K562 (cell line): ENCODE measurements around the gene CREG1. TPM values are rescaled to one million over a fixed set of nuclear protein-coding genes. Genes with fewer than 3 reads are reported as not detected.

ENCODE experiments used
- ATAC-seq: fragments of 200-7000 bp; cut with Tn5 transposase; 3 replicates; pipeline ENCODE4 v1.9.1; 2020; ENCODE audit warnings: moderate library complexity
- BruUV-seq: library from RNA; stranded (reverse); fragments of 400-500 nt; replicated peaks from 2 replicates; lab custom pipeline; 2021; lab: Mats Ljungman, UMichigan
- CTCF ChIA-PET: fragments of 300-600 bp; formaldehyde crosslinking; extraction: SDS; loops from one replicate; lab custom pipeline; 2021; ENCODE audit warnings: low intra/inter-chr PET ratio; lab: Yijun Ruan, JAX
- POLR2A ChIA-PET: fragments of 300-600, 350-650 bp; sonication (Branson Sonifier 250); formaldehyde crosslinking; extraction: SDS; loops from one replicate; lab custom pipeline; 2021; ENCODE audit warnings: antibody characterized with exemption, inconsistent platforms; lab: Yijun Ruan, JAX
- DNase-seq, 4 experiments: peaks; one replicate each; pipeline versions ENCODE4 v3.0.0 to v3.0.0-alpha.2; 2011 to 2018; ENCODE audit warnings: low spot score in 3 of 4, mixed read lengths in 3 of 4; ENCODE audit errors: extremely low read depth in 1 of 4
- FAIRE-seq: peaks from 2 replicates; lab custom pipeline; 2011; peaks lifted over from hg19 to GRCh38; lab: Jason Lieb, UNC
- H2AFZ ChIP-seq: 2 replicates; pipeline ENCODE4 v1.6.0; 2011; ENCODE audit warnings: low read depth, low read length, control low read depth, inconsistent platforms
- H3K27ac ChIP-seq: fragments of 200-600 bp; 3 replicates; pipeline ENCODE4 v1.8.0; 2011; ENCODE audit warnings: low read depth, mild to moderate bottlenecking, control low read depth, inconsistent platforms, low read length, moderate library complexity, mixed read lengths; ENCODE audit errors: extremely low read depth
- H3K27me3 ChIP-seq, 2 experiments: fragments of 300-600 bp in 1 of 2; 2 replicates in 1 of 2; 3 replicates in 1 of 2; pipeline versions ENCODE4 v1.6.0 to v1.8.0; 2011; ENCODE audit warnings: inconsistent platforms in 2 of 2, low read length in 2 of 2, mild to moderate bottlenecking in 1 of 2, mixed read lengths in 1 of 2, moderate library complexity in 1 of 2; ENCODE audit not compliant: control insufficient read depth in 2 of 2, insufficient read depth in 2 of 2
- H3K36me3 ChIP-seq: fragments of 300-600 bp; 3 replicates; pipeline ENCODE4 v1.8.0; 2011; ENCODE audit warnings: mild to moderate bottlenecking, low read length, inconsistent platforms; ENCODE audit not compliant: control insufficient read depth, insufficient read depth
- H3K4me1 ChIP-seq, 2 experiments: fragments of 200-600 bp in 1 of 2; replicated peaks in 1 of 2; 2 replicates in 1 of 2; 3 replicates in 1 of 2; pipeline versions ENCODE4 v1.5.1 to v1.8.0; 2011; ENCODE audit warnings: inconsistent platforms in 2 of 2, low read length in 2 of 2, mild to moderate bottlenecking in 1 of 2, mixed read lengths in 1 of 2, moderate library complexity in 1 of 2; ENCODE audit not compliant: control insufficient read depth in 2 of 2, insufficient read depth in 2 of 2
- H3K4me2 ChIP-seq: 2 replicates; pipeline ENCODE4 v1.6.1; 2011; ENCODE audit warnings: low read length, control low read depth, inconsistent platforms, mixed read lengths; ENCODE audit not compliant: insufficient read depth
- H3K4me3 ChIP-seq: fragments of 200-600 bp; sonication (generic), shearing (Covaris generic); 2 replicates; pipeline ENCODE4 v1.5.1; 2016; ENCODE audit warnings: control low read depth, inconsistent platforms
- H3K79me2 ChIP-seq: fragments of 200-600 bp; 3 replicates; pipeline ENCODE4 v1.8.0; 2011; ENCODE audit warnings: low read length, inconsistent platforms; ENCODE audit not compliant: control insufficient read depth, insufficient read depth
- H3K9ac ChIP-seq, 2 experiments: 2 replicates each; pipeline versions ENCODE4 v1.6.0 to v1.6.1; 2011; ENCODE audit warnings: low read depth in 2 of 2, low read length in 2 of 2, control low read depth in 1 of 2, inconsistent platforms in 1 of 2, mild to moderate bottlenecking in 1 of 2, mixed read lengths in 1 of 2; ENCODE audit not compliant: insufficient read depth in 1 of 2
- H3K9me1 ChIP-seq: one replicate; pipeline ENCODE4 v1.6.0; 2011; ENCODE audit warnings: inconsistent platforms, mild to moderate bottlenecking, low read length, moderate library complexity; ENCODE audit not compliant: control insufficient read depth, insufficient read depth
- H3K9me3 ChIP-seq: replicated peaks from 2 replicates; pipeline ENCODE4 v1.5.1; 2011; ENCODE audit warnings: low read depth, low read length, inconsistent platforms; ENCODE audit not compliant: control insufficient read depth, insufficient read depth
- H4K20me1 ChIP-seq: replicated peaks from 2 replicates; pipeline ENCODE4 v1.6.1; 2011; ENCODE audit warnings: low read length, inconsistent platforms, mixed read lengths; ENCODE audit not compliant: control insufficient read depth, insufficient read depth
- CEBPB ChIP-seq: fragments of 450-650 bp; IDR thresholded peaks from 2 replicates; pipeline ENCODE4 v1.6.1; 2016; ENCODE audit warnings: missing genetic modification characterization, missing compliant biosample characterization
- CTCF ChIP-seq, 3 experiments: IDR thresholded peaks in 2 of 3; conservative IDR thresholded peaks in 1 of 3; 2 replicates each; pipeline ENCODE4 v1.5.1; 2011 to 2012; ENCODE audit warnings: low read length in 3 of 3, mild to moderate bottlenecking in 3 of 3, control low read depth in 2 of 3, improper control_type of control experiment in 1 of 3, inconsistent platforms in 1 of 3, low read depth in 1 of 3, mixed read lengths in 1 of 3, moderate library complexity in 1 of 3; ENCODE audit not compliant: insufficient read depth in 2 of 3
- HDAC6 ChIP-seq: IDR thresholded peaks from 2 replicates; pipeline ENCODE4 v1.6.1; 2012; ENCODE audit warnings: low read depth, mild to moderate bottlenecking, control low read depth, inconsistent platforms, low read length, moderate library complexity
- JUND ChIP-seq, 2 experiments: IDR thresholded peaks; 2 replicates in 1 of 2; 3 replicates in 1 of 2; pipeline ENCODE4 v1.6.1; 2011; ENCODE audit warnings: borderline replicate concordance in 2 of 2, low read depth in 2 of 2, low read length in 2 of 2, improper control_type of control experiment in 1 of 2, missing biosample characterization in 1 of 2, missing genetic modification characterization in 1 of 2, missing genetic modification reagents in 1 of 2
- L3MBTL2 ChIP-seq: fragments of 450-650 bp; IDR thresholded peaks from 2 replicates; pipeline ENCODE4 v1.6.1; 2016; ENCODE audit warnings: mild to moderate bottlenecking, moderate library complexity
- ZNF263 ChIP-seq: sonication (generic); formaldehyde crosslinking; IDR thresholded peaks from 2 replicates; pipeline ENCODE4 v1.8.0; 2022; ENCODE audit warnings: mild to moderate bottlenecking, missing genetic modification reagents, borderline replicate concordance
- ZNF551 ChIP-seq: fragments of 250-450 bp; sonication (Bioruptor Pico); IDR thresholded peaks from 2 replicates; pipeline ENCODE4 v1.5.0; 2021; ENCODE audit warnings: mild to moderate bottlenecking, moderate library complexity
- WGBS: fragments of 100-300 bp; shearing (Covaris generic); methylation state at CpG from one replicate; pipeline ENCODE4 v1.1.6; 2016; ENCODE audit warnings: low coverage, mixed read lengths; ENCODE audit not compliant: insufficient coverage; ENCODE audit errors: missing lambda C conversion rate; 5-methylcytosine and 5-hydroxymethylcytosine counted together
- in situ Hi-C: fragments of 300-500 bp; cut with MboI; formaldehyde crosslinking; loops from 4 replicates; pipeline ENCODE4 v1.15.0; 2018; ENCODE audit warnings: inconsistent platforms, mixed read lengths
- intact Hi-C: fragments of 100-400 bp; cut with micrococcal nuclease; formaldehyde crosslinking; loops from 2 replicates; pipeline ENCODE4 v1.14.2; 2022
- polyA plus RNA-seq, 8 experiments: library from polyadenylated mRNA; depleted of rRNA in 4 of 8; stranded (reverse) in 5 of 8; unstranded in 3 of 8; fragments of >200 nt; fragmentation: Nextera tagmentation in 2 of 8; fragmentation: Illumina TruSeq in 1 of 8; extraction: Ambion mirVana in 2 of 8; extraction: Trizol in 1 of 8; gene quantifications; 2 replicates each; pipeline versions ENCODE4 v1.2.1 to v1.2.3, GENCODE V29; 2011 to 2014; ENCODE audit warnings: inconsistent platforms in 1 of 8, missing spikeins in 1 of 8
- total RNA-seq, 7 experiments: library from RNA; depleted of rRNA in 6 of 7; stranded (reverse); fragments of >200 nt in 6 of 7; fragmentation: Illumina TruSeq in 2 of 7; extraction: Trizol in 2 of 7; gene quantifications; 2 replicates each; pipeline versions ENCODE4 v1.2.1 to v1.2.3, GENCODE V29; 2011 to 2021; ENCODE audit warnings: low replicate concordance in 1 of 7

Gene CREG1
- total and polyA plus RNA-seq, 9 of the 15 experiments (the other 6 are each of a cell fraction or from before 2014, with no cell fraction given), result 45.7 to 272 (median 161) TPM

GRCh38 chr1:167510881-167511280 lies 42.7 kb downstream of the CREG1 start:
- Histone ChIP-seq H3K27me3 (peaks cover 29% of the 10 kb centered on the region in 2 experiments), H3K4me1 (no peaks in the 10 kb centered on the region), H3K9ac (no peak overlapping the region), H3K9me3 (no peaks in the 10 kb centered on the region), H2AFZ (no peak overlapping the region), H3K36me3 (no peaks in the 10 kb centered on the region), H3K27ac (no peak overlapping the region), H4K20me1 (no peaks in the 10 kb centered on the region), H3K9me1 (no peaks in the 10 kb centered on the region), H3K4me2 (no peak overlapping the region), H3K79me2 (no peaks in the 10 kb centered on the region), H3K4me3 (no peak overlapping the region)
- WGBS, result 10% methylated on average over 4 of the region's 4 CpGs
- no peak for TF ChIP-seq CTCF (IDR thresholded peaks at IDR 0.05 in 2 of 3, conservative IDR thresholded peaks at IDR 0.05 in 1 of 3; ENCODE audit: insufficient read depth in 2 of 3, low read depth in 1 of 3, low read length in 3 of 3)
- no peak for TF ChIP-seq HDAC6
- no peak for TF ChIP-seq CEBPB (tag)
- no peak for TF ChIP-seq JUND (IDR thresholded peaks at IDR 0.05; ENCODE audit: borderline replicate concordance, low read depth, low read length)
- no peak for TF ChIP-seq JUND (tag; IDR thresholded peaks at IDR 0.05; ENCODE audit: borderline replicate concordance, low read depth, low read length)
- TF ChIP-seq ZNF263 (CRISPR knock-in tag), result no peak
- TF ChIP-seq ZNF551, result no peak
- TF ChIP-seq L3MBTL2, result no peak
- no peak for FAIRE-seq
- peak in 1 of 4 experiments; percentile 4 for DNase-seq
- intact Hi-C loops (no loop called here), in situ Hi-C loops (no loop called here)
- ChIA-PET POLR2A (no interaction called here), CTCF (no interaction called here)
- ATAC-seq, result no peak
- BruUV-seq, result no TSS peak
